Spleen (tissue), 7 donors: ENCODE data around the gene JAKMIP1.

ENCODE experiments used
- CTCF ChIP-seq, 11 experiments: fragments of 200-600 bp in 7 of 11; fragments of 450-650 bp in 4 of 11; sonication (generic) in 4 of 11; IDR thresholded peaks in 8 of 11; conservative IDR thresholded peaks in 3 of 11; 1 replicate in 7 of 11; 2 replicates in 4 of 11; pipeline versions ENCODE4 v1.4.0 to v1.8.0; 2016 to 2021; ENCODE audit warnings: antibody characterized with exemption in 11 of 11, inconsistent platforms in 4 of 11, mild to moderate bottlenecking in 1 of 11
- POLR2AphosphoS5 ChIP-seq, 3 donors: sonication (generic); formaldehyde crosslinking; IDR thresholded peaks; one replicate each; pipeline ENCODE4 v1.5.1; 2017; ENCODE audit warnings: antibody characterized with exemption in 3 of 3
- donor health status: DM: no; HTN: no; CAD: no; lungs with moderate emphysema.
- donor health status: DM: no; HTN: no; CAD: no.
- donor health status: DM: no; HTN: no; CAD: no.

- no peak for TF ChIP-seq CTCF (IDR thresholded peaks at IDR 0.05 in 8 of 11, conservative IDR thresholded peaks at IDR 0.05 in 3 of 11)
- no peak for TF ChIP-seq POLR2AphosphoS5 (IDR thresholded peaks at IDR 0.05)
Observed at GRCh38 chr4:6221851-6222760, 21.8 kb upstream of the JAKMIP1 start.
